ENCODE results near the gene STPG1.

DNA sequence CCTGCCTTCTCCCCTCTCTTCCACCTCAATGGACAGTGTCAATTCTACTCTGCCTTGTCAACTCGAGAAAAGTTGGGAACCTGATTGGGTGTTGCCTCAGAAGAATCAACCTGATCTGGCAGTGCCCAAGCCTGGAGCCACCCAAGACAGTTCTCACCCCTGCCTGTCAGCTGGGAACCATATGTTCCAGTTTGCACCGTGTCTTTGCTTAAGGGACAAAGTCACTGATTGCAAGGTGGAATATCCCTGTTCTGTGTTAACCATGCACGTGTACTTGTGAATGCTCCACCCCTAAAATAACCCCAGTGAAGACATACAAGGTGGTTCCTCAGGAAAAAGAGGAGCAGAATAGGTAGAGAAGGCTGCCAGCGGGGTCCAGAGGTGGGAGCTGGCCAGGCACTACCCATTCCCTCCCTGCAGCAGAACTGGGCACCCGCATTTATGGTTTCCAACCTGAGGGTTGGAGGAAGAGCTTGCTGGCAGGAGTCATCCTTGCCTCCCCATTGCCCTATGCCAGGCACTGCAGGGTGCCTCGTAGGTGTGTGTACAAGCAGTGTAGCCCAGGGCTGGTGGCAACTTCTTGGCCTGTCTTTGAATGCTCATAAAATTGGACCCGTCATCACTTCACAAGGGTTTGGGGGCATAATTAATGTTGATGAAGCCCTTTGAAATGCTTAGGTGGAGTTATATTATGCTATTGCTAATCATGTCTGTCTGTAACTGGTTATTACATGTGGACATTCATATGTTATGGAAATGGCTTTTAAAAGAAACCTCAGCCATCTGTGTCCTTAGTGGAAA, 13.4 kb upstream of the STPG1 start:
- TF ChIP-seq, protein P1, sequence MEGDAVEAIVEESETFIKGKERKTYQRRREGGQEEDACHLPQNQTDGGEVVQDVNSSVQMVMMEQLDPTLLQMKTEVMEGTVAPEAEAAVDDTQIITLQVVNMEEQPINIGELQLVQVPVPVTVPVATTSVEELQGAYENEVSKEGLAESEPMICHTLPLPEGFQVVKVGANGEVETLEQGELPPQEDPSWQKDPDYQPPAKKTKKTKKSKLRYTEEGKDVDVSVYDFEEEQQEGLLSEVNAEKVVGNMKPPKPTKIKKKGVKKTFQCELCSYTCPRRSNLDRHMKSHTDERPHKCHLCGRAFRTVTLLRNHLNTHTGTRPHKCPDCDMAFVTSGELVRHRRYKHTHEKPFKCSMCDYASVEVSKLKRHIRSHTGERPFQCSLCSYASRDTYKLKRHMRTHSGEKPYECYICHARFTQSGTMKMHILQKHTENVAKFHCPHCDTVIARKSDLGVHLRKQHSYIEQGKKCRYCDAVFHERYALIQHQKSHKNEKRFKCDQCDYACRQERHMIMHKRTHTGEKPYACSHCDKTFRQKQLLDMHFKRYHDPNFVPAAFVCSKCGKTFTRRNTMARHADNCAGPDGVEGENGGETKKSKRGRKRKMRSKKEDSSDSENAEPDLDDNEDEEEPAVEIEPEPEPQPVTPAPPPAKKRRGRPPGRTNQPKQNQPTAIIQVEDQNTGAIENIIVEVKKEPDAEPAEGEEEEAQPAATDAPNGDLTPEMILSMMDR (IDR thresholded peaks at IDR 0.05; ENCODE audit: insufficient read depth, low read length): no peak
- no peak for TF ChIP-seq POLR2AphosphoS5 (IDR thresholded peaks at IDR 0.05; ENCODE audit: low read depth)
- TF ChIP-seq, protein P2, sequence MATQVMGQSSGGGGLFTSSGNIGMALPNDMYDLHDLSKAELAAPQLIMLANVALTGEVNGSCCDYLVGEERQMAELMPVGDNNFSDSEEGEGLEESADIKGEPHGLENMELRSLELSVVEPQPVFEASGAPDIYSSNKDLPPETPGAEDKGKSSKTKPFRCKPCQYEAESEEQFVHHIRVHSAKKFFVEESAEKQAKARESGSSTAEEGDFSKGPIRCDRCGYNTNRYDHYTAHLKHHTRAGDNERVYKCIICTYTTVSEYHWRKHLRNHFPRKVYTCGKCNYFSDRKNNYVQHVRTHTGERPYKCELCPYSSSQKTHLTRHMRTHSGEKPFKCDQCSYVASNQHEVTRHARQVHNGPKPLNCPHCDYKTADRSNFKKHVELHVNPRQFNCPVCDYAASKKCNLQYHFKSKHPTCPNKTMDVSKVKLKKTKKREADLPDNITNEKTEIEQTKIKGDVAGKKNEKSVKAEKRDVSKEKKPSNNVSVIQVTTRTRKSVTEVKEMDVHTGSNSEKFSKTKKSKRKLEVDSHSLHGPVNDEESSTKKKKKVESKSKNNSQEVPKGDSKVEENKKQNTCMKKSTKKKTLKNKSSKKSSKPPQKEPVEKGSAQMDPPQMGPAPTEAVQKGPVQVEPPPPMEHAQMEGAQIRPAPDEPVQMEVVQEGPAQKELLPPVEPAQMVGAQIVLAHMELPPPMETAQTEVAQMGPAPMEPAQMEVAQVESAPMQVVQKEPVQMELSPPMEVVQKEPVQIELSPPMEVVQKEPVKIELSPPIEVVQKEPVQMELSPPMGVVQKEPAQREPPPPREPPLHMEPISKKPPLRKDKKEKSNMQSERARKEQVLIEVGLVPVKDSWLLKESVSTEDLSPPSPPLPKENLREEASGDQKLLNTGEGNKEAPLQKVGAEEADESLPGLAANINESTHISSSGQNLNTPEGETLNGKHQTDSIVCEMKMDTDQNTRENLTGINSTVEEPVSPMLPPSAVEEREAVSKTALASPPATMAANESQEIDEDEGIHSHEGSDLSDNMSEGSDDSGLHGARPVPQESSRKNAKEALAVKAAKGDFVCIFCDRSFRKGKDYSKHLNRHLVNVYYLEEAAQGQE (IDR thresholded peaks at IDR 0.05; ENCODE audit: insufficient replicate concordance, low read depth): no peak
